ENCODE results near the gene MTHFD1.

DNA sequence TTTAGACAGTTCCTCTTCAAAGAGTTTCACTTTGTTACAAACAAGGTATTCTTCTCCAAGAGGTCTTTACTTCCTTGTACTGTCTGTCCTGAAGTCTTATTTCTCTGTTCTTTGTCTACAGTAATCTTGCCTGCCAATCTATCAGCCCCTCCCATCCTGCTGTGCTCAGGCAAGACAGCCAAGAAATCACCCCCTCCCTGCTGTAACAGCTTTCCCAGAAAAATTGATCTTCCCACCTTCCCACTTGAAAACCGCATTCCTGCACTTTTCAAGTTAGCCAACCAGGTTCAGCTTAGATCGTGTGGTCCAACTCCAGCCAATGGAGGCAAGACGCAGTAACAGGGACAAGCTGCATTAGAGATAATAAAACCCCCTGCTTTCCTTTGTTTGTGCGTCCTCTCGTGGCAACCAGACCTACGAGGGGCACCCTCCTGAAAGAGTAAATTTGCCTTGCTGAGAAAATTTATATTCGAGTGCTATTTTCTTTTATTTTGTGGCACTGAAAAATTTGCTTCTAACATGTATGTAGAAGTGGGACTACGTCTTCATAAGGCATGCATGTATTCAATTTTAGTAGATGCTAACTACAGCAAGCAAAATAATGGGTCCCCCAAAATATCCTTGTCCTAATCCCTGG is 47.5 kb upstream of the MTHFD1 start:
- TF ChIP-seq, protein P1, sequence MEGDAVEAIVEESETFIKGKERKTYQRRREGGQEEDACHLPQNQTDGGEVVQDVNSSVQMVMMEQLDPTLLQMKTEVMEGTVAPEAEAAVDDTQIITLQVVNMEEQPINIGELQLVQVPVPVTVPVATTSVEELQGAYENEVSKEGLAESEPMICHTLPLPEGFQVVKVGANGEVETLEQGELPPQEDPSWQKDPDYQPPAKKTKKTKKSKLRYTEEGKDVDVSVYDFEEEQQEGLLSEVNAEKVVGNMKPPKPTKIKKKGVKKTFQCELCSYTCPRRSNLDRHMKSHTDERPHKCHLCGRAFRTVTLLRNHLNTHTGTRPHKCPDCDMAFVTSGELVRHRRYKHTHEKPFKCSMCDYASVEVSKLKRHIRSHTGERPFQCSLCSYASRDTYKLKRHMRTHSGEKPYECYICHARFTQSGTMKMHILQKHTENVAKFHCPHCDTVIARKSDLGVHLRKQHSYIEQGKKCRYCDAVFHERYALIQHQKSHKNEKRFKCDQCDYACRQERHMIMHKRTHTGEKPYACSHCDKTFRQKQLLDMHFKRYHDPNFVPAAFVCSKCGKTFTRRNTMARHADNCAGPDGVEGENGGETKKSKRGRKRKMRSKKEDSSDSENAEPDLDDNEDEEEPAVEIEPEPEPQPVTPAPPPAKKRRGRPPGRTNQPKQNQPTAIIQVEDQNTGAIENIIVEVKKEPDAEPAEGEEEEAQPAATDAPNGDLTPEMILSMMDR (IDR thresholded peaks at IDR 0.05; ENCODE audit: poor library complexity): no peak
- no peak for TF ChIP-seq EZH2 (IDR thresholded peaks at IDR 0.05; ENCODE audit: borderline replicate concordance)
